Measurements from ENCODE around the gene BBIP1.
"Not testable (repeated sequence)": the region's sequence is repeated elsewhere in the genome, so short reads cannot be mapped to it uniquely, and the experiment has no call there.

BBIP1 gene

DNA sequence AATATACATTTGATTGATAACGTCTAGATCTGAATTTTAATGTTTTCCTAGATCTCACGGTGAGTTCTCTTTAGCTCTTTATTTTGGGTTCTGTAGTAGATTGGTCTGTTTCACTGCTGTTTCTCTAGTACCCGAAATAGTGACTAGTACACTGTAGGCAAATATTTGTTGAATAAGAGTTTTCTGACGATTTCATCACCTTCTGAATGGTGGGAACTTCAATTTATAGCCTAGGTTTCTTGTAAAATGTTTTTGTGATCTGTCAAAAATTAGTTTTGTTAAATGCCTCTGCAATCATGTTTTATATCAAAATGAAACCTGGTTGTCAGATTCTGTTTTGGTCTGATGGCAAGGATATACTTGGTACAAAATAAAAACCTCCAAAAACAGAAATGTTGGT, 37.1 kb downstream of the BBIP1 start:
- no peak for DNase-seq

DNA sequence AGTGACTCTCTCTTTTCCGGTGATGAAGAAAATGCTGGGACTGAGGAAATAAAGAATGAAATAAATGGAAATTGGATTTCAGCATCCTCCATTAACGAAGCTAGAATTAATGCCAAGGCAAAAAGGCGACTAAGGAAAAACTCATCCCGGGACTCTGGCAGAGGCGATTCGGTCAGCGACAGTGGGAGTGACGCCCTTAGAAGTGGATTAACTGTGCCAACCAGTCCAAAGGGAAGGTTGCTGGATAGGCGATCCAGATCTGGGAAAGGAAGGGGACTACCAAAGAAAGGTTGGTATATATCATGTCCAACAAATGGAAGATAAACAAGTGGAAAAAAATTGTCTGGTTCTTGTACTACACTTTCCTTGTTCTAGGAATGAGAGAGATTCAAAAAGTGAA, 37.7 kb downstream of the BBIP1 start:
- no peak for DNase-seq

GRCh38 chr10:110880012-110880411, 39.0 kb downstream of the BBIP1 start:
- no peak for DNase-seq

- no peak for DNase-seq
These were observed 42.2 kb downstream of the BBIP1 start for GRCh38 chr10:110876788-110877187.

GRCh38 chr10:110876000-110876399, 43.0 kb downstream of the BBIP1 start:
- no peak for DNase-seq

DNA sequence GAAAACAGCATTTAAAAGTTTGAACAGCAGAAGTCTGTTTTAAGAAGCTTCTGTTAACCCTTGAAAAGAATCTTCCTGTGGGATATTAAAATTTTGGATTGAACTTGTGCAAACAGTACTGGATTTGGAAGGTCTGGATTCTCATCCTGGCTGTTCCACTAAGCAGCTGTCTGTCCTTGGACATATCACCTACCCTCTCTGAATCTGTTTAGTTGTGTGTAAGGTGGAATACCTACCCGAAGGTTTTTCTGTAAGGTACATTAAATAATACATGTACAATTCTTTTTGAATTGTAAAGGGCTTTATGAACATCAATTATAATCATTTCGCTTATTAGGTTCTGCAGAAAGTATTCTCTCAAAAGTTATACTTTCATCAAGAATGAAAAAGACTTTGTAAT, 45.0 kb downstream of the BBIP1 start:
- no peak for DNase-seq

- DNase-seq = no peak
These were observed 45.7 kb downstream of the BBIP1 start for GRCh38 chr10:110872984-110873923.

DNA sequence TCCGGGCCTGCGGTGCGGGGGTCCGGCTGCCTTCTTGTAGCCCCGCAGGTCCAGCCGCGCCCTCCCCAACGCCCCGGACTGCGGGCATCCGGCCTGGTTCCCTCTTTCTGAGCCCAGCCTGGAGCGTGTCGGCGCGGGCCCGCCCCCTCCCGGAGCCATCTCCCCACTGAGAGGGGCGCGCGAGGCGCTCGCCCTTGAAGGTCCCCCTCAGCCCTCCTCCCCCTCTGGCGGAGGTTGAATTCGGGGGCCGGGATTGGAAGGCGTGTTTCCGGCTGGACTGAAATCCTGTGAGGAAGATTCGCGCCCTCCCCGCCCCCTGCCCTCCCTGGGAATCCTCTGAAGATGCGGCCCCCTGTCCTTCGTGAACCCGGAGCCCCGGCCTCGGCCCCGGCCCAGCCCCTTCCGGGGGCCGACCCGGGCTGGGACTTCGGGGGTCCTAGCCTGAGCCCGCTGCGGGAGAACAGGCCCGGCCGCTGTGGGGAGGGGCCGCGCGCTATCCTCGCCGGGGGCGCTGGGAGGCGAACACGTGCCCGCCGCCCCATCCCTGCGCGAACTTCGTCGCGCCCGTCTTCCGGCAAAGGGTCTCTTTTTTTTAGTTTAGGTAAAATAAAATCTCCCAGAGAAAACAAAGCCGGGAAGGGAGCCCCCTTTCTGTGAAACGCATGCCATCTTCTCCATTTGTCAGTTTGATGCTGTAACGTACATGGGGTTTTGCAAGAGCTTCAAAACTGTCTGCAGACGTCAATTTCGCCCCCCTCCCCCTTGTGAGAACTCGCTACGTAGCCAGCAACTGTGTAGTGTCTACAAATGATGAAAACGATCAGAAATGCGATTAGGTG, 46.6 kb downstream of the BBIP1 start:
- DNase-seq = peak; percentile 83

DNA sequence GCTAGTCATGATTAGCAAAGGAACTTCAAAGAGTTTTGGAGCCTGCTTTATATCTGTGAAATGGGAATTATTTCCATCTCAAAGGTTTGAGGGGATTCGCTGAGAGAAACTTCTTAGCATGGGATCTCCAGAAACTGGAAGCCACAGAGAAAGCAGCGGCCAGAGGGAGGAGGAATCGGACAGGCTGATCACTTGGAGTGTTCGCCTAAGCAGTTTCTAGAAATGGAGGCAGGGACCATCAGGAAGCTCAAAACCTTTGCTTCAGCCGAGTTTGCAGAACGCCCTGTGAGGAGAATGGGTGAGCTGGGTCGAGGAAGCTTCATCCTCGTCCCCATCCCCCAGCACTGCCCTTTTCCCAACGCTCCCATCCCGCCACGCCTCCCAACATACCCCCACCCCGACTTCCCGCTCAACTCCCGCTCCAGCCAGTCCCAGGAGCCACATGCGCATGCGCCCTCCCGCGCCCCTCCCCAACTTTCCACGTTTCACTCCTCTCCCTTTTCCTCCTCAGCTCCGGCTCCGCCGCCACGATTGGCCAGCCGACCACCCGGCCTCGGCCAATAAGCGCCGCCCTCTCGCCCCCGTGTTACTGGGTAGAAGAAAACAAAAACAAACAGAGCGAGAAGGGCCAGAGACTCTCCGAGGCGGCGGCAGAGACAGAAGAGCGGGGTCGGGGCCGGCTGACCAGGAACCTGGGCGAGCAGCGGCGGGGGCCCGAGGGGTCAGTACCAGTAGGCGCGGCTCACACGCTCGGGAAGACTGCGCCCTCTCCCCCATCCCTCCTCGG, 47.5 kb downstream of the BBIP1 start, which contains the start of gene PDCD4:
TSS of gene PDCD4 (plus strand) at position 631 of the 787 bp plus-strand sequence. CDS start 4,100 bp downstream, outside the sequence.
- peak; percentile 99 for DNase-seq

- DNase-seq = peak; percentile 25
These were observed 48.1 kb downstream of the BBIP1 start for GRCh38 chr10:110870823-110871297.

DNA sequence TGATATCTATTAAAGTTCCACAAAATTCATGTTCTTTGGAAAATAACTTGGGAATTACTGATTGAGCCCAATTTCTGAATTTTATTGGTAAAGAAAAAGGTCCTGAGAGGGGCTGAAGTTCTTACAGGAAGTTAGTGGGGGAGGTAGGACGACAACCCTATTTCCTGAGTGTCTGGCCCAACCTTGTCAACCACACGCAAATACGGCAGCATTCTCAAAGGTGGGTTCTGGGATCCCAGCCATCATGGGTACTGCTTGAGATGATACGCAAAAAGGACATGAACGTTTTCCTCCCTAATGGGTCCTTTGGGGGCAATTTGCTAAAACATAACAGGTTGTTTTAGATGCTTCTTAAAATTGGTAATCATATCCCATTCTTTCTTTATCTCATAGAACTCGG, 50.0 kb downstream of the BBIP1 start:
- DNase-seq = no peak

- peak; percentile 31 for DNase-seq
These were observed 51.0 kb downstream of the BBIP1 start for GRCh38 chr10:110867807-110868465.

- not testable (repeated sequence) for DNase-seq
These were observed 51.8 kb downstream of the BBIP1 start for GRCh38 chr10:110867011-110867806.

DNA sequence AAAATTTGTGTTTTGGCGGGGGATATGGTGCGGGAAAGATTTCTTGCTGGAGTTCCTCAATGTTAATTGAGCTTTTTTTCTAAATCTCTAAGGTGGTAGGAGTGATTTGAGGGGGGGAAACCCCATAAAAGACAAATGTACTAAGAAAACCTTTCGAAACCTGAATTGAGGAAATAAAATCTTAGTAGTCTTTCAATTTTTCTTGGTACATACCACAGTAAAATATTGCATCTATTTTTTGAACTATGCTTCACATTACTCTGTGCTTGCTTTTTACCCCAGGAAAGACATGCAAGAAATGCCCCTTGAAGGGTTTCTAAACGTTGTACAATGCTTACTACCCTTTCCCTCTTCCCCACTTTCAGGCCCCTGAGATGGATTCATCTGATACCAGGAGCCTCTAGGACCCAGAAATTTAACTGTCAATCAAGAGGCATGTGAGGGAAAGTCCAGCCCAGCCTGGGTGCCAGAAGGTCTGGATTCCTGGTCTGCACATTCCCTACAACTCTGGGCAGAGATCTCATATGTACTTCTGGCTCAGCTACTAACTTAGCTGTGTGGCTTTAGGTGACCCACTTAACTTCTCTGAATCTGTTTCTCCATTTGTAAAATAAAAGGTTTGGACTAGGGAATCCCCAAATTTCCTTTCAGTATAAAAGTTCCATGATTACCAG, 53.0 kb downstream of the BBIP1 start:
- peak; percentile 36 for DNase-seq

DNA sequence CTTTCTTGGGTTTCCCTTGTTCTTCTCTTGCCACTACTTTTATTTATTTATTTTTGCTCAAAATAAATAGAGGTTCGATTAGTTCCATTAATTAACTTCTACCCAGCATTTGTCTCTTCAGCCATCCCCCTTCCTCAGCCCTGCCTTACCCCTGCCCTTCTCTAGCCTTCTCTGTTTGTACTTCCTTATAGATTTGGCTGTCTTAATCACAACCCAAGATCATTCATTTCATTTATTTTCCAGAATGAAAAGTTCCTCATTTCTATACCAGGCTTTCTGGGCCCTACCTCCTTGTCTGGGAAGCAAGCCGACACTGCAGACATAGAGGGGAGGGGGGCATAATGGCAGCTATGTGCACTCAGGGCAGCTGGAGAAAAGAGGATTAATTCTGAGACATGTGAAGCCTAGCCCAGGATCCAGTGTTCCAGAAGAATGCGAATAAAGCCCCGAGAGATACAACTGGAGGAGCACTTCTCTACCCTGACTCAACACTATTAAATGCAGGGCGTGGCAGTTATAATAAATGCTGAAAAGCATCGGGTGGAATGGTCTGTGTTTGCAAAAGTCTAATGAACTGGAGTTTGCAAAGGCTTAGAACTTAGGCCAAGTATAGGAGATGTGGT, 53.7 kb downstream of the BBIP1 start:
- peak; percentile 85 for DNase-seq

DNA sequence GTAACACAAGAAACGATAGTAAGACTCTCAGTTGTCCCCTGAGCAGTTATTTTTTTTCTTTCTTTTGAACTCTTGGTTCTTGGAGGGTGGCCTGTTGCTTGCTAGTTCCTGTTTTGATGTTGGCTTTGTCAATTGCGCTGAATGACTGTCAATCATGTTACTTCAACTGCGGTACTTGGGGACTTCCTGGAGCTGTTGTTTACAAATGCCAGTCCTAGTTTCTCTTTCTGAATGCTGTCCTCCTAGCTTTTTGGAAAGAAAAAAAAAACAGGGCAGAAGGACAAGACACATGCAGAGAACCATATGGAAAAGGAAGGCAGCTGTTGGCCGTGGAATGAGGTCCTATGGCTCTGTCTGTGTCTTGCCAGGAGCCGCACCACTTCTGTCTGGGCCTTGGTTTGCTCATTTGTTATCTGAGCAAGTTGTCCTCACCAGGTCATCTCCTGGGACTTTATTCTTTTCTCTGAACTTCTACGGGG, 54.3 kb downstream of the BBIP1 start:
- peak; percentile 31 for DNase-seq

GRCh38 chr10:110863956-110864355, 55.0 kb downstream of the BBIP1 start:
- DNase-seq = no peak

- no peak for DNase-seq
These were observed 55.6 kb downstream of the BBIP1 start for GRCh38 chr10:110863361-110863760.

DNA sequence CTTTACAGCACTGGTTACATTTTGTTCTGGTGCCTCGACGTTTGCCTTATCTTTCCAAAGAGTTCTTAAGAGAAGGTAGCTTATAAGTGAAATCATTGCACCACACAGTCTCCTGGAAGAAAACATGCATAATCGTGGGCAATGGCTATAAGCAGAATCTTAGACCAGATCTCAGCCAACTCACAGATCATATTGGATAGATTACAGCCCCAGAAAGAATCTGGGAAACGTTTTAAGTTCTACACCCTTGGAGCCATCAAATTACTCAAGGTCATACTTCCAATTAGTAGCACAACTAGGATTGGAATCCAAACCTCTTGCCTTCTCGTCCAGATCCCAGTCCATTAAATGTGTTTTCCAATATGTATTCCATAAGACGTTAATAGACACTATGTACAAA, 56.0 kb downstream of the BBIP1 start:
- DNase-seq = no peak
